HG03064 (cell line): ENCODE measurements around the gene TACC2.

Experiments
- ATAC-seq: cut with Tn5 transposase; IDR thresholded peaks from one replicate; pipeline ENCODE4 v1.9.1; 2021; ENCODE audit warnings: low read depth; ENCODE audit not compliant: unreplicated experiment

The TACC2 gene

GRCh38 chr10:122299423-122300075 lies 310.6 kb downstream of the TACC2 start:
- no peak for ATAC-seq

- ATAC-seq, result no peak
Observed at GRCh38 chr10:122301055-122301810, 312.3 kb downstream of the TACC2 start.

- no peak for ATAC-seq
Observed at GRCh38 chr10:122301811-122302115, 312.8 kb downstream of the TACC2 start.

- no peak for ATAC-seq
Observed at GRCh38 chr10:122302315-122302714, 313.4 kb downstream of the TACC2 start.

- ATAC-seq, result no peak
Observed at GRCh38 chr10:122303271-122304053, 314.5 kb downstream of the TACC2 start.
